SH-SY5Y (cell line): ENCODE measurements around the gene CLEC1A.

Source experiments
- GATA2 ChIP-seq: IDR thresholded peaks from 2 replicates; pipeline ENCODE4 v1.6.1; 2011; ENCODE audit warnings: mild to moderate bottlenecking, low read depth, low read length
- GATA3 ChIP-seq: IDR thresholded peaks from 2 replicates; pipeline ENCODE4 v1.6.1; 2011; ENCODE audit warnings: low read depth, mild to moderate bottlenecking, low read length, moderate library complexity

CLEC1A gene

DNA sequence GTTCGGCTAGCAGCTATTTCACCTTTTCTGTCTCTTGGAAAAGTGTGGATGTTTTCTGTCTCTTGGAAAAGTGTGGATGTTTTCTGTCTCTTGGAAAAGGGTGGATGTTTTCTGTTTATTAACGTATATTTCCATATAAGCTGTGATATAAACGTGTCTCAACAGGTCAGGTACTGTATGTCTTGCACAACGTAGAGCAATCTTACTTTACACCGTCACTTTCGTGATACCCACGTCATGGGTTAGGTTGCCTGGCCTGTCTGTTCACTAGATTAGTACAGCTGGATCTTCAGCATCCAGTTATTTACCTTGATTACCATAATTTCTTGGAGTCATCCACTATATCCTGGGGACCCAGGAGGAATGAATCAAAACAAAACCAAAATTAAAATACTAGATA is 17.1 kb upstream of the CLEC1A start:
- TF ChIP-seq GATA3 = no peak
- no peak for TF ChIP-seq GATA2

DNA sequence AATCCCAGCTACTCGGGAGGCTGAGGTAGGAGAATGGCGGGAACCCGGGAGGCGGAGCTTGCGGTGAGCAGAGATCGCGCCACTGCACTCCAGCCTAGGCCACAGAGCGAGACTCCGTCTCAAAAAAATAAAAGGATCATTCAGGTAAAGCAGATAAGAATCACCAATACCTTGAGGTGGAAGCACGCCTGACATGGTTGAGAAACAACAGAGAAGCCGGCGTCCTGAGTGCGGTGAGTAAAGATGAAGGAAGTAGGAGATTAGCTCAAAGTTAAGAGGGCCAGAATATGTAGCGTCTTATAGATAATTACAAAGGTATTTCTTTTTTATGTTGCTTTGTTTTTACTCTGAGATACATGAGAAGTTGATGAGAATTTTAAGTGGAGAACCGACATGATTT is 16.5 kb upstream of the CLEC1A start:
- no peak for TF ChIP-seq GATA2
- no peak for TF ChIP-seq GATA3

DNA sequence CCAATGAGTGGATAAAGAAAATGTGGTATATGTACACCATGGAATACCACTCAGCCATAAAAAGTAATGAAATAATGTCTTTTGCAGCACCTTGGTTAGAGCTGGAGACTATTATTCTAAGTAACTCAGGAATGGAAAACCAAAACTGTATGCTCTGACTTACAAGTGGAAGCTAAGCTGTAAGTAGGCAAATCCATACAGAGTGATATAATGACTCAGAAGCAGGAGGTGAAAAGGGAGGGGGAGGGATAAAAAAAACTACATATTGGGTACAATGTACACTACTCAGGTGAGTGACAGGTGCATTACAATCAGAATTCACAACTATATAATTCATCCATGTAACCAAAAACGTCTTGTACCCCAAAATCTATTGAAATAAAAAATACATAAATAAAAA is 15.1 kb upstream of the CLEC1A start:
- TF ChIP-seq GATA2 (no peak), GATA3 (no peak)

DNA sequence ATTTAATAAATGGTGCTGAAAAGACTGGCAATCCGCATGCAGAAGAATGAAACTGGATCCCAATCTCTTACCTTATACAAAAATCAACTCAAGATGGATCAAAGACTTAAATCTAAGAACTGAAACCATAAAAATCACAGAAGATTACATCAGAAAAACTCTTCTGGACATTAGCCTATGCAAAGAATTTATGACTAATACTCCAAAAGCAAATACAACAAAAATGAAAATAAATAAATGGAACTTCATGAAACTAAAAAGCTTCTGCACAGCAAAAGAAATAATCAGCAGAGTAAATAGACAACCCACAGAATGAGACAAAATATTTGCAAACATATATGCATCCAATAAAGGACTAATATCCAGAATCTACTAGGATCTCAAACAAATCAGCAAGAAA is 14.3 kb upstream of the CLEC1A start:
- TF ChIP-seq GATA2 (no peak), GATA3 (no peak)

- TF ChIP-seq GATA3 (no peak), GATA2 (no peak)
Measured at GRCh38 chr12:10111451-10111850, 12.7 kb upstream of the CLEC1A start.

GRCh38 chr12:10110256-10110844 is 11.6 kb upstream of the CLEC1A start:
- no peak for TF ChIP-seq GATA3
- TF ChIP-seq GATA2 = no peak

DNA sequence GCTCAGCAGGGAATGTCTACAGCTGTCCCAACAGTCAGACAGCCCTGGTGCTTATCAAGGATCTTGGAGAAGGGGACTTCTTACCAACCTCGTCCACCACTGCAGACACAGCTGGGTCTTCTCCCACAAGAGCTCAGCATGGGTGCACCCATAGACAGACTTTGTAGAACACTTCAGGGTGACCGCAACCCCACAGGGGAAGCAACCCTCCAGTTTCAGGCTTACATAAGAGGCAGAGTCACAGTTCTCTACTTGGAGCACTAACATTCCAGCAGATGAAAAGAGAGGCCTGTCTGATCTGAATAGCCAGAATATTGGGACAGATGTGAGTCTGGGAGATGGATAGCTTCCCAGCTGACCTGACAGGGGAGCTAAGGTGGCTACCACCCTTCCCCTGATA is 3.5 kb upstream of the CLEC1A start:
- TF ChIP-seq GATA2 = no peak
- TF ChIP-seq GATA3 = no peak

GRCh38 chr12:10101648-10102220 is 2.9 kb upstream of the CLEC1A start:
- TF ChIP-seq GATA3 (no peak), GATA2 (no peak)

DNA sequence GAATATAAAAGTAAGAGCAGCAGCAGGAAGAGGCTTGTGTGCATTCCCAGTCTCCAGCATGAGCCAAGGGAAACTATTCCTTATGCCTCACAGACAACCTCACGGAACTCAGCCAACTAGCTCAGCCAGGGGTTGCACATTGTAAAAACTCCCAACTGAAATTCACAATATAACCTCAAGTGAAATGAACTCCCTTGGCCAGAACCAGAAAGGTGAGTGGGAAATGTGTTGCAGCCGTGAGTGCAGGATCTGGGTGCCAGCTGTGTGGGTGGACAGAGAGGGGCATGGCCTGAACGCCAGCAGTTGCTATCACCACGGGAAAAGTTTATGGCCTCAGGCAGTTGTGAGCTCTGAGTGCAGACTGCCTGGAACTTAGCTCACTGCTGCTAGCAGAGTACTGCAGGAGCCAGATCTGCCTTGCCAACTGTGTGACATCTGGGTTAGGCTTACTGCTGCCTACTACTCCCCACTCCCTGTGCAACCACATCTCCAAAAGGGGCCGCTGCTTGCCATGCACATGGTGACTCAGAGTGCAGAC is 2.3 kb upstream of the CLEC1A start:
- TF ChIP-seq GATA2 (no peak), GATA3 (no peak)

GRCh38 chr12:10097521-10097920 is 1.3 kb downstream of the CLEC1A start:
- no peak for TF ChIP-seq GATA2
- TF ChIP-seq GATA3 = no peak

DNA sequence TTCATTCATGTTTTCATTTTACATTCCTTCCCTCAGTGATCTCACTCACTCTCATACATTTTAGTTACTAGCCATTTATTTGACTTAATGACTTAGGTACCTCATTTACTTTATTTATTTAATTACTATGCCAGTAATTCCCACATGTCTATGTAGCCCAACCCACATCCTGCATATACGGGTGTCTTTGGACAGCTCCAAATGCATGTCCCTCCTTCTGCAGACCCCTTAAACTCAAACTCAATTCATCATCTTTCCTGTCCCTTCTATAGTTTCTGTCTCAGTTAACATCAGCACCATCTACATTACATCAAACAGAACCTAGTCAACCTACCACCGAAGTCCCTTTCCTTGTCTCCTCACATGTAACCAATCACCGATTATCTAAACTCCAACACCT is 2.8 kb downstream of the CLEC1A start:
- TF ChIP-seq GATA3 (no peak), GATA2 (no peak)

GRCh38 chr12:10094646-10095395 is 4.0 kb downstream of the CLEC1A start:
- no peak for TF ChIP-seq GATA3

- no peak for TF ChIP-seq GATA3
- TF ChIP-seq GATA2 = no peak
Measured at GRCh38 chr12:10088955-10089900, 9.6 kb downstream of the CLEC1A start.

DNA sequence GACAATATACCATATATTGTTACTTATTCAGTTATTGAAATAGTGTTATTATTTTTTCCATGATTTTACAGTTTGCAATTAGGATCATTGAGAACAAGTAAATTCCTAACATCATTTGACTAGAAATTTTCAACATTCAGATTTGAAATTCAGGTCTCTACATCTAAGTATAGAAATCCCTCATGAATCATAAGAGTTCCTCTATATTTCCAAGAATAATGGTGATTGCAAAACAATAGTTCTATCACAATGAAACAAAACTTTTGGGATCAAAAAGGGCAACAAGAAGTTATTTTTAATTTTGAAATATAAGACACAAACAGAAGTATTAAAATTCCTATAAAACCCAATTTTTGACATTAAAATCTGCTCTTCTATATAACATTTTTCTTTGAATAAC is 10.8 kb downstream of the CLEC1A start:
- TF ChIP-seq GATA3 = no peak
- no peak for TF ChIP-seq GATA2

- TF ChIP-seq GATA3 = no peak
- TF ChIP-seq GATA2 = no peak
Measured at GRCh38 chr12:10086387-10086786, 12.4 kb downstream of the CLEC1A start.
